Mesothelial cell of epicardium (in vitro differentiated cells): ENCODE measurements around the gene DYNLT2. TPM values are rescaled to one million over a fixed set of nuclear protein-coding genes. Genes with fewer than 3 reads are reported as not detected.

Source experiments
- DNase-seq, 2 experiments: peaks; one replicate each; pipeline ENCODE4 v3.0.0; 2021; ENCODE audit warnings: low spot score in 2 of 2; ENCODE audit not compliant: unreplicated experiment in 2 of 2
- H3K27ac Mint-ChIP-seq: 2 replicates; pipeline ENCODE4 v1.8.0; 2021; ENCODE audit warnings: mixed read lengths
- H3K27me3 Mint-ChIP-seq: 2 replicates; pipeline ENCODE4 v1.8.0; 2021; ENCODE audit warnings: low read depth, mixed read lengths
- H3K36me3 Mint-ChIP-seq: 2 replicates; pipeline ENCODE4 v1.8.0; 2021; ENCODE audit warnings: mixed read lengths
- H3K4me1 Mint-ChIP-seq: 2 replicates; pipeline ENCODE4 v1.8.0; 2021; ENCODE audit warnings: mixed read lengths
- H3K4me3 Mint-ChIP-seq: 2 replicates; pipeline ENCODE4 v1.8.0; 2021; ENCODE audit warnings: mild to moderate bottlenecking, moderate library complexity, mixed read lengths
- H3K9me3 Mint-ChIP-seq: 2 replicates; pipeline ENCODE4 v1.8.0; 2021; ENCODE audit warnings: mixed read lengths
- CTCF ChIP-seq: fragments of 200-600 bp; sonication (generic); IDR thresholded peaks from one replicate; pipeline ENCODE4 v1.5.0; 2021; ENCODE audit warnings: antibody characterized with exemption; ENCODE audit not compliant: unreplicated experiment
- total RNA-seq: library from RNA; stranded (reverse); gene quantifications from 3 replicates; pipeline ENCODE4 v1.2.1, GENCODE V29; 2021

Gene DYNLT2
- 1.7 to 2.7 TPM (median 2.4 TPM) in 3 replicates for total RNA-seq

- DNase-seq: peak; percentile 91 to 96
- H3K4me3 Mint-ChIP-seq: peak within 1 kb of the TSS; percentile 99
- H3K36me3 Mint-ChIP-seq: peaks cover 9% of the 10 kb centered on the region
- H3K4me1 Mint-ChIP-seq: peaks cover 35% of the 10 kb centered on the region
- H3K27ac Mint-ChIP-seq: peak within 1 kb of the TSS; percentile 100
- H3K9me3 Mint-ChIP-seq: peaks cover 14% of the 10 kb centered on the region
- no peaks in the 10 kb centered on the region for H3K27me3 Mint-ChIP-seq
- peak; percentile 17 for TF ChIP-seq CTCF
These were observed at the start of gene DYNLT2, which contains the start of gene ERMARD for GRCh38 chr6:169751242-169752073. TSS of gene DYNLT2 (minus strand) at chr6:169751572. CDS start at chr6:169751458, 114 bp downstream. TSS of gene ERMARD (plus strand) at chr6:169751622. CDS start at chr6:169751658, 36 bp downstream.

GRCh38 chr6:169800668-169801395, 49.5 kb upstream of the DYNLT2 start:
- no peak for TF ChIP-seq CTCF
- Mint-ChIP-seq H3K9me3 (peaks cover 5% of the 10 kb centered on the region), H3K27me3 (peaks cover 26% of the 10 kb centered on the region), H3K36me3 (no peaks in the 10 kb centered on the region), H3K4me1 (peaks cover 13% of the 10 kb centered on the region), H3K4me3 (no peak overlapping the region), H3K27ac (no peak overlapping the region)
- peak in 1 of 2 experiments; percentile 37 for DNase-seq

- H3K27ac Mint-ChIP-seq: no peak overlapping the region
- peak in 1 of 2 experiments; percentile 20 for DNase-seq
- peaks cover 5% of the 10 kb centered on the region for H3K9me3 Mint-ChIP-seq
- H3K4me1 Mint-ChIP-seq: peaks cover 13% of the 10 kb centered on the region
- no peak overlapping the region for H3K4me3 Mint-ChIP-seq
- peaks cover 19% of the 10 kb centered on the region for H3K27me3 Mint-ChIP-seq
- H3K36me3 Mint-ChIP-seq: no peaks in the 10 kb centered on the region
- no peak for TF ChIP-seq CTCF
These were observed 48.8 kb upstream of the DYNLT2 start for GRCh38 chr6:169800116-169800667.

DNA sequence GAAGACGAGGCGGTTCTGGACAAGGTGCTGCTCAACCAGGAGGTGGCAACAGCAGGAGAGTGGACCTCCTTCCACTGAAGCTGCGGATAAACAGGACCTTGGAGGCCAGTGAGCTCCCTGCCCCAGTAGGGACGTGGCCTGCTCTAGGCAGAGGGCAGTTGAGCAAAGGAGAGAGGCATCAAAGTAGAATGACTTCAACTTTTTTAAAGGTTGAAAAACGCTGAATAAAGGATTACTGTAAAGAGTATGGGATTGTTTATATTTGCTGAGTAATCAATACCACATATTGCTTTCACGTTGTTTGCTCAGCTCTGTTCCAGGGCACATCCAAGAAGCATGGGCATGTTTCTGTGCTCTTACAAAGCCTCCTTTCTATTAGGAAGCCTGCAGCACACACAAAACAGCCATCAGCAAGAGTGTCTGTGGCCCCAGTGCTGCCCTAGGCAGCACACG, 48.1 kb upstream of the DYNLT2 start:
- no peaks in the 10 kb centered on the region for H3K36me3 Mint-ChIP-seq

More for the DNA sequence above, 48.1 kb upstream of the DYNLT2 start:
- peaks cover 13% of the 10 kb centered on the region for H3K4me1 Mint-ChIP-seq
- H3K27me3 Mint-ChIP-seq: peaks cover 12% of the 10 kb centered on the region
- TF ChIP-seq CTCF: no peak
- H3K9me3 Mint-ChIP-seq: peaks cover 5% of the 10 kb centered on the region
- no peak for DNase-seq
- no peak overlapping the region for H3K27ac Mint-ChIP-seq
- H3K4me3 Mint-ChIP-seq: no peak overlapping the region
